Measurements from ENCODE around the gene PFDN4.

PFDN4 gene

DNA sequence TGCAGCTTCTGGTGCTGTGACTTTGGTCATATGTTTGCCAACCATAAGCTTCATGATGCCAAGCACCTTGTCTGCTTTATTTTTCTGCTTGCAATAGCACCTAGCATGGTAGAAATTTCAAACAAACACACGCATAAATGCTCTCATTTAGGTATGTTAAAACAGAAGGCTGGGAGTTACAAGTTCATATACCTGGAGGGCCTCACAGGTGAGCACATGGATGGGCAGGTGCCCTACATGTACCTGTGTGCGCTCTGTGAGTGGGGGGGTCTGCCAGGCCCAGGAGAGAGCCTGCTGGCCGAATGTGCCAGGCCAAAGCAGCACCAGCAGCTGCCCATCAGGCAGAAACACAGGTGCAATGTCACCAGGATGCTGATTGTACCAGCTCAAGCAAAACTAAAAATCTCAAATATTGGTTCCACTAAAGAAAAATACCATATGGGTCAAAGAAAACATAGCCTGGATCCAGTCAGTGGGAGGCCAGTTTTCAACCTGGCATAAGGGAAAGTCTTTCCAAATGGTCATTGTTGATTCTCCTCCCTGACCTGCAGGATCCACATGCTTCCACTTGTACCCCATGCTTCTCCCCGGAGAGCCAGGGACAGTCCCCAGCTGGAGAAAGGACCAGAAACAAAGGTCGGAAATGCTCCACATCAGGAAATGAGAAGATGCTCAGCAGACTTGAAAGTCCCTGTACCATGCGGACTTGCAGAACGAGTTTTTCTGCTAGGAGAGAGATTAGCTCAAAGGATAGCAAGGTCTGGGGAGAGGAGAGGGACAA lies 7.2 kb upstream of the PFDN4 start:
- no peaks in the 10 kb centered on the region for H3K36me3 ChIP-seq (ENCODE audit: control insufficient read depth in 2 of 2, insufficient read depth in 2 of 2, low read length in 2 of 2)
- no peak overlapping the region for H3K27ac ChIP-seq (ENCODE audit: low read depth in 2 of 2, low read length in 2 of 2)
- no peak overlapping the region for H3K9ac ChIP-seq (ENCODE audit: low read depth in 1 of 2, low read length in 2 of 2)
- H3K9me3 ChIP-seq (ENCODE audit: control insufficient read depth in 2 of 2, low read length in 2 of 2), result no peaks in the 10 kb centered on the region
- peaks cover 8 to 12% of the 10 kb centered on the region in 2 donors for H3K4me1 ChIP-seq (ENCODE audit: control insufficient read depth in 2 of 2, insufficient read depth in 2 of 2, low read length in 2 of 2)
- no peaks in the 10 kb centered on the region for H3K27me3 ChIP-seq (ENCODE audit: control insufficient read depth in 2 of 2, insufficient read depth in 2 of 2, low read length in 2 of 2)
- no peak overlapping the region for H3K4me3 ChIP-seq (ENCODE audit: low read length in 2 of 2)

DNA sequence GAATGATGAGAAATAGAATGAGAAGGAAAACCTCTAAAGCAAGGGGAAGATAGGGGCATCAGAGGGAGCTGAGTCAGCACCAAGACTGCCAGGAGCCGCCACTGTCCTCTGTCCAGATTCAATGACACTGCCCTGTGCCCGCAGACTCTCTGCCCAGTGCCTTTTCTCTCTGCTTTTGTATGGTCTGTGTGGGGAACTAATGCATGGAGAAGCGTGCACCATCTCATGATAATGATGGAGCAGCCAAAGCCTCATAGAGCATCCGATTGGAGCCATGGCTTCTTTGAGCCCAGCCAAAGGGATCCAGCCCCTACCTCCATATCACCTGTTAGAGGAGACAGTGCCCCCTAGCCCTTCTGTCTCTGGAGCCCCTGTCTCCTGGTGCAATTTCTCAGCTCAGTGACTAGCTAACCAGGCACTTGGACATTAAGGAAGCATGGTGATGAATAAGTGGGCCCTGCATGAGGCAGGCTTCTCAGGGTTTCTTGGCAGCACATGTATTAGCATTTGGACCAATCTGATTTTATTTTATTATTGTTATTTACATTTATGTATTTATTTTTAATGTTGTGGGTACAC lies 6.5 kb upstream of the PFDN4 start:
- Histone ChIP-seq H3K27me3 (ENCODE audit: control insufficient read depth in 2 of 2, insufficient read depth in 2 of 2, low read length in 2 of 2) (no peaks in the 10 kb centered on the region), H3K9me3 (ENCODE audit: control insufficient read depth in 2 of 2, low read length in 2 of 2) (no peaks in the 10 kb centered on the region), H3K4me3 (ENCODE audit: low read length in 2 of 2) (no peak overlapping the region), H3K36me3 (ENCODE audit: control insufficient read depth in 2 of 2, insufficient read depth in 2 of 2, low read length in 2 of 2) (no peaks in the 10 kb centered on the region), H3K4me1 (ENCODE audit: control insufficient read depth in 2 of 2, insufficient read depth in 2 of 2, low read length in 2 of 2) (peaks cover 8 to 12% of the 10 kb centered on the region in 2 donors), H3K9ac (ENCODE audit: low read depth in 1 of 2, low read length in 2 of 2) (no peak overlapping the region), H3K27ac (ENCODE audit: low read depth in 2 of 2, low read length in 2 of 2) (no peak overlapping the region)

DNA sequence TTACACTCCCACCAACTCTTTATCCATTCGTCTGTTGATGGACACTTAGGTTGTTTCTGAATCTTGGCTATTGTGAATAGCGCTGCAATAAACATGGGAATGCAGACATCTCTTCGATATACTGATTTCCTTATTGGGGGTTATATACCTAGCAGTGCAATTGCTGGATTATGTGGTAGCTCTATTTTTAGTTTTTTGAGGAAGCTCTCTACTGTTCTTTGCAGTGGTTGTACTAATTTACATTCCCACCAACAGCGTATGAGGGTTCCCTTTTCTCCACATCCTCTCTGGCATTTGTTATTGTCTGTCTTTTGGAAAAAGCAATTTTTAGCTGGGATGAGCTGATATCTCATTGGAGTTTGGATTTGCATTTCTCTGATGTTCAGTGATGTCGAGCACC lies 4.6 kb upstream of the PFDN4 start:
- no peaks in the 10 kb centered on the region for H3K27me3 ChIP-seq (ENCODE audit: control insufficient read depth in 2 of 2, insufficient read depth in 2 of 2, low read length in 2 of 2)
- H3K9ac ChIP-seq (ENCODE audit: low read depth in 1 of 2, low read length in 2 of 2), result no peak overlapping the region
- no peaks in the 10 kb centered on the region for H3K36me3 ChIP-seq (ENCODE audit: control insufficient read depth in 2 of 2, insufficient read depth in 2 of 2, low read length in 2 of 2)
- no peaks in the 10 kb centered on the region for H3K9me3 ChIP-seq (ENCODE audit: control insufficient read depth in 2 of 2, low read length in 2 of 2)
- H3K27ac ChIP-seq (ENCODE audit: low read depth in 2 of 2, low read length in 2 of 2), result peak overlapping the region; percentile 39 to 63
- H3K4me1 ChIP-seq (ENCODE audit: control insufficient read depth in 2 of 2, insufficient read depth in 2 of 2, low read length in 2 of 2), result peaks cover 12 to 13% of the 10 kb centered on the region in 2 donors
- peak overlapping the region in 1 of 2 donors; percentile 27 for H3K4me3 ChIP-seq (ENCODE audit: low read length in 2 of 2)

DNA sequence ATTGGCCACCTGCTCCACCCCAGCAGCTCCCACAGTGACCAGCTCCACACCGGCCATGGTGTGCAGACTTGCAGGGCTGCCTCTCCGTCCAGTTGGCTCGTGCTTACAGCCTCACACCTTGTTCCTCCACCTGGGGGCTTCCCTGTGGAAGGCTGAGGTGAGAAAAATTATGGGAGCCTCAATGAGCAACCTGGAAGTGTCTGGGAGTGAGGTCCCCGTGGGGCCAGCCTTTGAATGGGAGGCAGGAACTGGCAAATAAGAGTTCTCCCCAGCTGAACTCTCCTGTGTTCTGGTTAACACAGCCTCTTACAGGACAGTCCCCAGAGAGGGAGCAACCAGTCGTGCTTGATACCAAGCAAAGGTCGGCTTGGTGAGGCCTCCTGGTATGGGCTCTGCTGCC lies 3.8 kb upstream of the PFDN4 start:
- H3K4me1 ChIP-seq (ENCODE audit: control insufficient read depth in 2 of 2, insufficient read depth in 2 of 2, low read length in 2 of 2), result peaks cover 17 to 19% of the 10 kb centered on the region in 2 donors
- H3K4me3 ChIP-seq (ENCODE audit: low read length in 2 of 2), result peak overlapping the region in 1 of 2 donors; percentile 13
- no peaks in the 10 kb centered on the region for H3K9me3 ChIP-seq (ENCODE audit: control insufficient read depth in 2 of 2, low read length in 2 of 2)
- H3K27me3 ChIP-seq (ENCODE audit: control insufficient read depth in 2 of 2, insufficient read depth in 2 of 2, low read length in 2 of 2), result no peaks in the 10 kb centered on the region
- H3K36me3 ChIP-seq (ENCODE audit: control insufficient read depth in 2 of 2, insufficient read depth in 2 of 2, low read length in 2 of 2), result no peaks in the 10 kb centered on the region
- no peak overlapping the region for H3K9ac ChIP-seq (ENCODE audit: low read depth in 1 of 2, low read length in 2 of 2)
- H3K27ac ChIP-seq (ENCODE audit: low read depth in 2 of 2, low read length in 2 of 2), result peak overlapping the region in 1 of 2 donors; percentile 70

DNA sequence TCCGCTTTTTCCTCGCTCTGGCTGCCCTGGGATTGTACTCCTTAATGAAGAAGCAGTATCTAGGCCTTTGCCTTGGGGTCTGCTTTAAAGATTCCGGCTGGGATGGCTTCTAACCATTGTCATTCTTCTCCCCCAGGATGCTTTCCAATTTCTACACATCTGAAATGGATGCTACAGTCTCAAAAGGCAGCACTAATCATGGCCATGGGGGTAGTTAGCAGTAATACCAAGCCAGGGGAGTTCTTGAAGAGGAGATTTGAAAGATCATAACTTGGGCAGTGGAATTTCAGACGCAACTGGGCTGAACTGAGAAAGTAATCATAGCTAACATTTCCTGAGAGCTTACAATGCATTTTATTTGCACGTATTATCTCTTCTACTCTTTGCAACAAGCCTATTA lies 3.4 kb upstream of the PFDN4 start:
- peak overlapping the region in 1 of 2 donors; percentile 70 for H3K27ac ChIP-seq (ENCODE audit: low read depth in 2 of 2, low read length in 2 of 2)
- H3K27me3 ChIP-seq (ENCODE audit: control insufficient read depth in 2 of 2, insufficient read depth in 2 of 2, low read length in 2 of 2), result no peaks in the 10 kb centered on the region

DNA sequence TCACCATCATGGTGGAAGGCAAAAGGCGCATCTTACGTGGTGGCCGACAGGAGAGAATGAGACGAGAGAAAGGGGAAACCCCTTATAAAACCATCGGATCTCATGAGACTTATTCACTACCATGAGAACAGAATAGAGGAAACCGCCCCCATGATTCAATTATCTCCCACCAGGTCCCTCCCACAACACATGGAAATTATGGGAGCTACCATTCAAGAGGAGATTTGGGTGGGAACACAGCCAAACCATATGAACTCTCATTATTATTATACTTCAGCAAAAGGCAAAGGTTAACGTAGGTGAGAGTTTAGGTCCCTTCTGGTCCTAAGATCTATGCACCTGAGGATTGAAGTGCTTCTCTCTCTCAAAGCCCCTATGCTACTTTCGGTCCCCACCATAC lies 2.4 kb upstream of the PFDN4 start:
- no peaks in the 10 kb centered on the region for H3K27me3 ChIP-seq (ENCODE audit: control insufficient read depth in 2 of 2, insufficient read depth in 2 of 2, low read length in 2 of 2)
- no peak overlapping the region for H3K9ac ChIP-seq (ENCODE audit: low read depth in 1 of 2, low read length in 2 of 2)
- no peak overlapping the region for H3K27ac ChIP-seq (ENCODE audit: low read depth in 2 of 2, low read length in 2 of 2)

More for the DNA sequence above, 3.4 kb upstream of the PFDN4 start:
- H3K9ac ChIP-seq (ENCODE audit: low read depth in 1 of 2, low read length in 2 of 2), result no peak overlapping the region
- H3K36me3 ChIP-seq (ENCODE audit: control insufficient read depth in 2 of 2, insufficient read depth in 2 of 2, low read length in 2 of 2), result no peaks in the 10 kb centered on the region
- H3K9me3 ChIP-seq (ENCODE audit: control insufficient read depth in 2 of 2, low read length in 2 of 2), result no peaks in the 10 kb centered on the region
- H3K4me1 ChIP-seq (ENCODE audit: control insufficient read depth in 2 of 2, insufficient read depth in 2 of 2, low read length in 2 of 2), result peaks cover 17 to 23% of the 10 kb centered on the region in 2 donors
- H3K4me3 ChIP-seq (ENCODE audit: low read length in 2 of 2), result no peak overlapping the region

DNA sequence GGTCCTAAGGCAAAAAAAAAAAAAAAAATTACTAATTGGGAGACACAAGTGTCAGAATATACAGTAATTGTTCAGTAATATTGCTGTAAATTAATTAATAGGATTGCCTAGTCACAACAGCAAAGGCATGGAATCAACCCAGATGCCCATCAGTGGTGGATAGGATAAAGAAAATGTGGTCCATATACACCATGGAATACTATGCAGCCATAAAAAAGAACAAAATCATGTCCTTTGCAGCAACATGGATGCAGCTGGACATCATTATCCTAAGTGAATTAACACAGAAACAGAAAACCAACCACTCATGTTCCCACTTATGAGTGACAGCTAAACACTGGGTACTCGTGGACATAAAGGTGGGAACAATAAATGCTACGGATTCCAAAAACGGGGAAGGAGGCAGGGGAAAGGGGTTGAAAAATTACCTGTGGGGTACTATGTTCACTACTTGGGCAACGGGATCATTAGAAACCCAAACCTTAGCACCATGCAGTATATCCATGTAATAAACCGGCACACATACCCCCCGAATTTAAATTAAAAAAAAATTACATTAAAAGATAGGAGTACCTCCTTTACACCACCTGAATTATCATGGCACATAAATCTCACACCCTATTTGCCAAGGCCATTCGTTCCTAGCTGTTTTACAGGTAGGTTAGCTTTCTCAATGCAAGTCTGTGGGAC lies 689 bp upstream of the PFDN4 start:
- Histone ChIP-seq H3K27ac (ENCODE audit: low read depth in 2 of 2, low read length in 2 of 2) (peak overlapping the region in 1 of 2 donors; percentile 94), H3K4me3 (ENCODE audit: low read length in 2 of 2) (peak overlapping the region; percentile 91 to 92), H3K9ac (ENCODE audit: low read depth in 1 of 2, low read length in 2 of 2) (peak overlapping the region in 1 of 2 donors; percentile 94), H3K9me3 (ENCODE audit: control insufficient read depth in 2 of 2, low read length in 2 of 2) (no peaks in the 10 kb centered on the region), H3K4me1 (ENCODE audit: control insufficient read depth in 2 of 2, insufficient read depth in 2 of 2, low read length in 2 of 2) (peaks cover 15 to 26% of the 10 kb centered on the region in 2 donors), H3K27me3 (ENCODE audit: control insufficient read depth in 2 of 2, insufficient read depth in 2 of 2, low read length in 2 of 2) (no peaks in the 10 kb centered on the region), H3K36me3 (ENCODE audit: control insufficient read depth in 2 of 2, insufficient read depth in 2 of 2, low read length in 2 of 2) (no peaks in the 10 kb centered on the region)

More for the DNA sequence above, 2.4 kb upstream of the PFDN4 start:
- Histone ChIP-seq H3K36me3 (ENCODE audit: control insufficient read depth in 2 of 2, insufficient read depth in 2 of 2, low read length in 2 of 2) (no peaks in the 10 kb centered on the region), H3K9me3 (ENCODE audit: control insufficient read depth in 2 of 2, low read length in 2 of 2) (no peaks in the 10 kb centered on the region), H3K4me1 (ENCODE audit: control insufficient read depth in 2 of 2, insufficient read depth in 2 of 2, low read length in 2 of 2) (peaks cover 17 to 26% of the 10 kb centered on the region in 2 donors), H3K4me3 (ENCODE audit: low read length in 2 of 2) (no peak overlapping the region)

DNA sequence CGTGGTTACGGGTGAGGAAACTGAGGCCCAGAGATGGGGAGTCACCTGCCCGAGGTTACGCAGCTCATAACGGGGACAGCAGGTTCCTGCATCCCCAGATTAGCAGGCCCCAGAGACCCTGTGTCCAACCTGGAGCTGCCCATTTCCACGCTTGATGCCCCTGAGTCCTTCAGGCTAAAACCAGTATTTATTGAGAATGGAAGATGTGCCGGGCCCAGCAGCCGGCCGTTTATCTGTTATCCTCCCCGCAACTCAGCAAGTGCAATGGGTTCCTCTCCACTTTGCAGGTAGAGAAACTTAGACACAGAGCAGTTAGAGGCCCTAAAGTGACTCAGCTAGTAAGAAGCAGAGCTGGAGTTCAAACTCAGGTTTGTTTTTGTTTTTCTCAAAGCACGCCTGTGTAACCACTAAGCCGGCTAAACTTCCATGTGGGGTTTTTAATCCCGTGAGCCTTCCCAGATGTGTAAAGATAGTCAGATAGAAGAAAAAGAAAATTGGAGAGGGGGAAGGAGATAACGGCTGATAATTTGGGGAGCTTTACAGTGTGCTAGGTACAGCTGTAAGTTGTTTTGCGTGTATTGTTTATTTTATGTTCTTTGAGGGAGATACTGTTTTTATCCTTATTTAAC lies 775 bp downstream of the PFDN4 start:
- Histone ChIP-seq H3K9me3 (ENCODE audit: control insufficient read depth in 2 of 2, low read length in 2 of 2) (no peaks in the 10 kb centered on the region), H3K9ac (ENCODE audit: low read depth in 1 of 2, low read length in 2 of 2) (peak overlapping the region; percentile 80 to 94), H3K4me1 (ENCODE audit: control insufficient read depth in 2 of 2, insufficient read depth in 2 of 2, low read length in 2 of 2) (peaks cover 12 to 26% of the 10 kb centered on the region in 2 donors), H3K27ac (ENCODE audit: low read depth in 2 of 2, low read length in 2 of 2) (peak overlapping the region; percentile 82 to 94), H3K27me3 (ENCODE audit: control insufficient read depth in 2 of 2, insufficient read depth in 2 of 2, low read length in 2 of 2) (no peaks in the 10 kb centered on the region), H3K4me3 (ENCODE audit: low read length in 2 of 2) (peak overlapping the region; percentile 91 to 92), H3K36me3 (ENCODE audit: control insufficient read depth in 2 of 2, insufficient read depth in 2 of 2, low read length in 2 of 2) (no peaks in the 10 kb centered on the region)

DNA sequence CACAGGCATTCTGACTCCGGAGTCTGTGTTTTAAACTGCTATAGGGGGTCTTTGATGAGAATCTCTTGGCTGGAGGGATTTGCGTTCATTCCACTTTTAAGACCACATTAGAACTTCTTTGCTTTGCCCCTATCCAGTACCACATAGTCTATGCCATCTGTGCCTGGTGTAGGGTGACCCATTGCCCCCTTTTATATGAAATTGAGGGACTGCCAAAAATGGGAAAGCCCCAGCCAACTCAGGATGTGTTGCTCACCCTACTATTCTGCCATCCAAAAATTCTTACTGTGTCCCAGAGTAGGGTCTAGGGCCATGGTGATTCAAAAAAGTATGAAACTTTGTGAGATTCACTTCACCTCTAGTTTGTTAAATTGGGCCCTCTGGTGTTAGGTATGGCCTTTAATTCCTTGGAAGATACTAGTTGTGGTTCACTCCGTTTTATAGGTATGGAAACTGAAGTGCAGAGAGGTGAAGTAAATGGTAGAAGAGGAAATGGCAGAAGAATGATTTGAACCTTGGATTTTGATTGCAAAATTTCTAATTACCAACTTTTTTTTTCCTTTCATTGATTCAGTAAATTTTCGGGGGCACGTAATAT lies 1.4 kb downstream of the PFDN4 start:
- Histone ChIP-seq H3K4me3 (ENCODE audit: low read length in 2 of 2) (peak overlapping the region; percentile 91 to 92), H3K9me3 (ENCODE audit: control insufficient read depth in 2 of 2, low read length in 2 of 2) (no peaks in the 10 kb centered on the region), H3K36me3 (ENCODE audit: control insufficient read depth in 2 of 2, insufficient read depth in 2 of 2, low read length in 2 of 2) (no peaks in the 10 kb centered on the region), H3K4me1 (ENCODE audit: control insufficient read depth in 2 of 2, insufficient read depth in 2 of 2, low read length in 2 of 2) (peaks cover 8 to 20% of the 10 kb centered on the region in 2 donors), H3K27ac (ENCODE audit: low read depth in 2 of 2, low read length in 2 of 2) (no peak overlapping the region), H3K27me3 (ENCODE audit: control insufficient read depth in 2 of 2, insufficient read depth in 2 of 2, low read length in 2 of 2) (no peaks in the 10 kb centered on the region), H3K9ac (ENCODE audit: low read depth in 1 of 2, low read length in 2 of 2) (peak overlapping the region in 1 of 2 donors; percentile 94)

Data from mucosa of rectum (tissue), 2 donors.